HG02588 (cell line): ENCODE results near the gene PYCR2.
"Not testable (repeated sequence)": the region's sequence is repeated elsewhere in the genome, so short reads cannot be mapped to it uniquely, and the experiment has no call there.

Experiments used
- ATAC-seq: cut with Tn5 transposase; IDR thresholded peaks from one replicate; pipeline ENCODE4 v1.9.1; 2021; ENCODE audit warnings: mild to moderate bottlenecking, moderate library complexity; ENCODE audit not compliant: unreplicated experiment

PYCR2 gene

DNA sequence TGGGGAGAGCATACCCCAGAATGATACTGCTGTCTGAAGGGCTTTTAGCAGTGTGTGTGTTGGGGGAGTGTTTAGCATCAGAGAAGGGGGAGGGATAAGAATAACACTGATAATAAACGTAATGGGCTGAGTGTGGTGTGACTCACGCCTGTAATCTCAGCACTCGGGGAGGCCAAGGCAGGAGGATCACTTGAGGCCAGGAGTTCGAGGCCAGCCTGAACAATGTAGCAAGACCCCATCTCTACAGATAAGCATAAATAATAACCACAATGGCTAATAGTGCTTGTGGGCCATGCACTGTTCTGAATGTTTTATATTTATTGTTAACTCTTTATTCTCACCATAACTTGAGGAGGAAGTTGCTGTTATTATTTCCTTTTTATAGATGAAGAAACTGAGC lies 19.5 kb upstream of the PYCR2 start:
- no peak for ATAC-seq

DNA sequence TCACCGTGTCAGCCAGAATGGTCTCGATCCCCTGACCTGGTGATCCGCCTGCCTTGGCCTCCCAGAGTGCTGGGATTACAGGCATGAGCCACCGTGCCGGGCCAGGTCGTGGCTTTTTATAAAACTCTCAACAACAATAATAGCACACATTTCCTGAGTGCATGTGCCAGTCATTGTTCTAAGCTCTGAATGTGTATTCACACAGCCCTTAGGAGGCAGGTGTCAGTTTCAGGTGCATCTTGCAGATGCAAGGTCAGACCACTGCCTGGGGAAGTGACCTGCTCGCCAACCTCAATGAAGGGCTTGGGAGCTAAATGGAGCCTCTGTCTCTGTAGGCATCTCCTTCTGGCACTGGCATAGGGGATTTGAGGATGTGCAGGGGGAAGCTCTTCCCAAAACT lies 18.5 kb upstream of the PYCR2 start:
- ATAC-seq = peak; percentile 84

DNA sequence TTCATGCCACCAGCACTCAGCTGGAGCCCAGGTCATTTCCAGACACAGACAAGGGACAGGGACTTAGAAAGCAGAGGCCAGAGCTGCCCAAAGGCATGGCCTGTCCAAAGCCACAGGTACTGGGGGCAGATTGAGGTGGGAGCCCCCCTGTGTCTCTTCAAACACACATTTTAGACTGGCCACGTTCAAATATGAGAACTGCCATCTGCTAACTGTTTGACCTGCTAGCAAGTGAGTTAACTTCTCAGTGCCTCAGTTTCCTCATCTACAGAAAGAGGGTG lies 17.8 kb upstream of the PYCR2 start:
- ATAC-seq = no peak

DNA sequence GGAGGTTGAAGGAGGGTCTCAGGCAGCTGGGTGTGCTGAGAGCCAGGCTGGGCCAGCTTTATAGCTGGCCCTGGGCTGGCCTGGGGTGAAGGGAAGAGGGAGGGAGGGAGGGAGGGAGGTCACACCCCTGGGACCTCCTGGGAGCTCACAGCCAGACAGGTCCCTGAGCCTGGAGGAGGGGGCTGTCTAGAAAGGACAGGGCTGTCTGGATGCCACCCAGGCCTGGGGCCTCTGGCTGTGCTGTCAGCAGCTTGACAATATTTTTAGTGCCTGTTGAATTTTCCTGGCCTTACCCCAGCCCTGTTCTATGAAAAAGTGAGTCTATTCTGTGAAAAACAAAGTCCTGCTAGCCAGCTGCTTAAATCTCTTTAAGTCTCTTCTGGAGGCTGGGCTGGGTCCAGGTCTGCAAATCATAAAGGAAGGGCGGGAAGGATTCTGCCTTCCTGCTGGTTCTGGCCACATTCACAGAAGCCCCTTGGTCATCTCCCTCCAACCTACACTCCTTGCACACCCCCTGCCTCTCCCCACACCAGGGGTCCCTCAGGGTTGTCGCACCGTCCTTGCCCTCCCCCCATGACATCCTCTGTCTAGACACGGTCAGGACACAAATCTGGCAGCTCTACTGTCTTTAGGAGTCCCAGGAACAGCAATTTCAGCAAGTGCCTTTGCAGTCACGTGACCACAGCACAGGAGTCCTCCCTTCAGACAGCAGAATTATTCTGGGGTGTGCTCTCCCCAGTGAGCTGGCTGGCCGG lies 17.3 kb upstream of the PYCR2 start, which contains the start of gene LEFTY2:
TSS of gene LEFTY2 (minus strand) at position 34 of the 755 bp plus-strand sequence. CDS start 80 bp downstream, outside the sequence.
- ATAC-seq = no peak

DNA sequence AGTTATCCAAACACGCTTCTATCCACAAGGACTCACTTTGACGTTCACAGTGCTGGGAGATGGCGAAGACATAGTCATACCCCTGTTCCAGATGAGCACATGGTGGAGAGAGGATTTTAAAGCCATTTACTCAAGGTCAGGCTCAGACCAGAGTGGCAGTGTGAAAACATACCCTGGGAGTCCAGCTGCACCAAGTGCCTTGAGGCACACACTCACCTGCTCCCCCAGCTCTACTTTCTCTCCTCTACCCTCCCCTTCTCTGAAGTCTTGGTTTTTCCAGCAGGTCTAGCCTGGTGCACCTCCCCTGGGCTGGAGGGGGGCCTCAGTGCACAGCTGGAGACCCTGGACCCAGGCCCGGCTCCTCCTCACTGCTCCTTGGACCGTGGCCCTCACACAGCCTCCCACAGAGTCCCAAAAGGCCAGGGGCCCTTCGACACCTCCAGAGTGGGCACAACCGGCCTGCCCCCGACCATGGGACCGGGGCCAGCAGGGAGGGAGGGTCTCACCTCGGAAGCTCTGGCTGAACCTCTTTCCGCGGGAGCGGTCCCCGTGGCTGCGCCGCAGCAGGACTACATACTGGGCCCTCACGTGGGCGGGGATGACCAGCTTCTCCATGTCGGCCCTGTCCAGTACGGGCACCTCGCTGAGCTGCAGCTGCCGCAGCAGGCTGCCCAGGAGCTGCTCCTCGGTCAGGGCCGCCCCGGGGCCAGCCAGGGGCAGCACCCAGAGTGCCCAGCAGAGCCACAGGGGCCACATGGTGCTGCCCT lies 16.5 kb upstream of the PYCR2 start:
- ATAC-seq = no peak

DNA sequence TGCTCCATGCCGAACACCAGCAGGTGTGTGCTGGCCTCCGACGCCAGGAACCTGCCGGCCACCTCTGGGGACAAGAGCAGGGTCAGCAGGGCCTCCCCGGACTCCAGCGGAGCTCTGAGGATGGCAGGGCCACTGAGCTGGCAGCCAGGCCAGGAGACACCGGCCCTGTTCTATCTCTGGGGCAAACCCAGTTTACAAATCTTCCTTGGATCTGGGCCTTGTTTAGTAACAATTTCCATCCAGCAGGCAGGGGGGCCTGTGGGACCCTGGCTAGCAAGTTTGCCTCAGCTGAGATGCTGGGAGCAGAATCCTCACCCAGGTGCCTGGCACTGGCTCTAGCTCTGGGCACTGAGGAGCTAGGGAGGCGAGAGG lies 15.9 kb upstream of the PYCR2 start:
- ATAC-seq = not testable (repeated sequence)

DNA sequence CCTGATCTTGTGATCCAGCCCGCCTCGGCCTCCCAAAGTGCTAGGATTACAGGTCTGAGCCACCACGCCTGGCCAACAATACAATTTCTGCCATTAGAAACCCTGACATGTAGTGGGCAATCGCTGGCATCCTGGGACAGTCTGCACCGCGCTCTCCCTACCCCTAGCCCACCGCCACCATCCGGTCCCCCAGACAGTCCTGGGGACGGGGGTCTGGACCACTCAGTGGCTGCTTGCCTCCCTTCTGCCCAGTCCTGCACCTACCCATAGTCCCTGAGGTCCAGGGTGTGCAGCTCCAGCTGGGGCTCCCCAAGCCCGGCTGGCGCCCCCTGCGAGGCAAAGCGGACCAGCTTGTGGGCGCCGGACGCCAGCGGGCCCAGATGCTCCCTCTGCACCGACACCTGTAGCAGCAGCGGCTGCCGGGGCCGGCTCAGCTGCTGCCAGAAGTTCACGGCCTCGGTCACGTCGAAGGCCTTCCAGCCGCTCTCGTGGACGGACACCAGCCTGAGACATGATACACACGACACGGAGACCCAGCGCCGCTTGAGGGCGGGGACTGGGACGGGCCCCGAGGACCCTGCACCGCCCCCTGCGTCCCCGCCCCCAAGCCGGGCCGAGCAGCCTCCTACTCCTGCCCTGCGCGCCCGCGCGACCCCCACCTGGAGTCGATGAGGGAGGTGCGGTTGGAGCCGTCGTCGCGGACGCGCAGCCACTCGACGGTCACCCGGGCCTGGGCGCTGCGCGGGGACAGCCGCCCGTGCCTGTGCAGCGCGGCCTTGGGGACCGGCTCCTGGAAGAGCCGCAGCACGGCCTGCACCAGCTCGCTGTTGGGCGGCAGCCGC lies 15.3 kb upstream of the PYCR2 start:
- not testable (repeated sequence) for ATAC-seq

DNA sequence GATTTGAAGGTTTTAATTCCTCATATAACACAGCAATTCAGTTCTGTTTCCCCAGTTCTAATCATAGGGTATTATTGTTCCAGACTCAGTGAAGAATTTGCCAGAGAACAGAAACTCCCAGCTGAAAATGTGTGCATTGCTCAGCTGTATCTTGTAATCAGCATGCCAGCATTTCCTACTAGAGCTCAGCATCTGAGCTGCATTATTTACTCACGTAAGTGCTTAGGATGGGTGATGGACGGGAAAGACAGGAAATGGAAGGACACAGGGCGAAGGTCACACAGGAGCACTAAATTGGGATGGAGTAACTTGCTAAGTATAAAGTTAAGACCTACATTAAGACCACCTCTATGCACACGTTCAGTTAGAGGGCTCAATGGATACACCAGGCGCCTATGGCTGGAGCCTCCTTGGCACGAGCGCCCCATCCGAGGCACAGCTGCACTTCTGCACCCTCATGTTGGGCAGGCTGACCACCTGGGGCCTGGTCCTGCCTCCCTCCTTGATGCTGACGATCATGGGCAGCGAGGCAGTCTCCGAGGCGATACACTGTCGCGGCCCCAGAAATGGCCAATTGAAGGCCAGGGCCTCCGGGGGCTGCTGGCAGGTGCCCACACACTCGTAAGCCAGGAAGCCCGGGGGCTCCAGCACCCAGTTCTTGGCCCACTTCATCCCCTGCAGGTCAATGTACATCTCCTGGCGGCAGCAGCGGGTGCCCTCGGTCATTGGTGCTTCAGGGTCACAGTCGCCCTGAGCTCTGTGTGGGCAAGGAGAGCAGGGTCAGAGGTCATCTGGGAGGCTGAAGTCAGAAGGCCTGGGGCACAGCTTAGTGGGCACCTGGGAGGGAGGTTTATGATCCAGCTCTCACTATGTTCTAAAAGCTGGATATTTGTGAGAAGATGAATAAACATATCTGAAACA lies 13.3 kb upstream of the PYCR2 start:
- ATAC-seq = no peak

DNA sequence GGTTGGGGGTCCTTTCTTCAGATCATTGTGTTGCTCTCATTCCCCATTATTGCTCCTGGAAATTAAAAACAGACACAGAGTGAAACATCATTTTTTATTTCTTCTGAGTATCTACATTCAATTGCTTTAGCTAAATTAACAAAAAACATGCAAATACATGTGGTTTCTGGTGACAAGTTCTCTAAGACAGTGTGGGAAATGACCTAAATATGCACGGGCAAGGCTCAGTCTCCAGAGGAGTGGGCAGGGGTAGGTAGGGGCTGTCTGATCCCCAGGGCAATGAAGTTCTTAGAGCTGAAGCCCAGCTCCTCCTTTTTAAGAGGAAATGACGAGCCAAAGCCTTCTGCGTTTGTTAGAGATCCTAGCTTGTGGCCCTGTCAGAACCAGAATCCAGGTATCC lies 12.5 kb upstream of the PYCR2 start:
- ATAC-seq = no peak

DNA sequence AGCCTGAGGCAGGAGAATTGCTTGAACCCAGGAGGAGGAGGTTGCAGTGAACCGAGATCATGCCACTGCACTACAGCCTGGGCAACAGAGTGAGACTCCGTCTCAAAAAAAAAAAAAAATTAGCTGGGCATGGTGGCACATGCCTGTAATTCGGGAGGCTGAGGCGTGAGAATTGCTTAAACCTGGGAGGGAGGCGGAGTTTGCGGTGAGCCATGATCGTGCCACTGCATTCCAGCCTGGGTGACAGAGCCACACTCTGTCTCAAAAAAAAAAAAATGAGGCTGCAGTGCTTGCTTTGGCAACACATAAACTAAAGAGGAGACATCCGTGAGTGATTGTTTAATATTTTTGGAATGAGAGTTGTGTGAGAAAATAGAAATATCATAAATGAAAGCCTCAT lies 12.0 kb upstream of the PYCR2 start:
- ATAC-seq = not testable (repeated sequence)

DNA sequence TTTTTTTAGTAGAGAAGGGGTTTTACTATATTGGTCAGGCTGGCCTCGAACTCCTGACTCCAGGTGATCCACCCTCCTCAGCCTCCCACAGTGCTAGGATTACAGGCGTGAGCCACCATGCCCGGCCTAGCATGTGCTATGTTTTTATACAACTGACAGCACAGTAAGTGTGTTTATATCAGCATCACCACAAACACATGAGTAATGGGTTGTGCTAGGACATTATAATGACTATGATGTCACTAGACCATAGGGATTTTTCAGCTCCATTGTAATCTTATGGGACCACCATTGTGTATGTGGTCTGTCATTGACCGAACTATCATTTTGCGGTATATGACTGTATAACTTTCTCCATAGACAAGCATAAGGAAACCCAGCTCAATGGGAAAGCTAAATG lies 10.7 kb upstream of the PYCR2 start:
- no peak for ATAC-seq

DNA sequence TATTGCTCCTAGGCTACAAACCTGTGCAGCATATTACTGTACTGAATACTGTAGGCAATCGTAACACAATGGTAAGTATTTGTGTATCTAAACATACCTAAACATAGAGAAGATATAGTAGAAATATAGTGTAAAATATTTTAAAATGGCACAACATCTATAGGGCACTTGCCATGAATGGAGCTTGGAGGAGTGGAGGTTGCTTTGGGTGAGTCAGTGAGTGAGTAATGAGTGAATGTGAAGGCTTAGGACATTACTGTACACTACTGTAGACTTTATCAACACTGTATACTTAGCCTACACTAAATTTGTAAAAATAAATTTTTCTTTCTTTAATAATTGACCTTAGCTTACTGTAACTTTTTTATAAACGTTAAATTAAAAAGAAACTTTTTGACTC lies 9.0 kb upstream of the PYCR2 start:
- ATAC-seq = no peak

DNA sequence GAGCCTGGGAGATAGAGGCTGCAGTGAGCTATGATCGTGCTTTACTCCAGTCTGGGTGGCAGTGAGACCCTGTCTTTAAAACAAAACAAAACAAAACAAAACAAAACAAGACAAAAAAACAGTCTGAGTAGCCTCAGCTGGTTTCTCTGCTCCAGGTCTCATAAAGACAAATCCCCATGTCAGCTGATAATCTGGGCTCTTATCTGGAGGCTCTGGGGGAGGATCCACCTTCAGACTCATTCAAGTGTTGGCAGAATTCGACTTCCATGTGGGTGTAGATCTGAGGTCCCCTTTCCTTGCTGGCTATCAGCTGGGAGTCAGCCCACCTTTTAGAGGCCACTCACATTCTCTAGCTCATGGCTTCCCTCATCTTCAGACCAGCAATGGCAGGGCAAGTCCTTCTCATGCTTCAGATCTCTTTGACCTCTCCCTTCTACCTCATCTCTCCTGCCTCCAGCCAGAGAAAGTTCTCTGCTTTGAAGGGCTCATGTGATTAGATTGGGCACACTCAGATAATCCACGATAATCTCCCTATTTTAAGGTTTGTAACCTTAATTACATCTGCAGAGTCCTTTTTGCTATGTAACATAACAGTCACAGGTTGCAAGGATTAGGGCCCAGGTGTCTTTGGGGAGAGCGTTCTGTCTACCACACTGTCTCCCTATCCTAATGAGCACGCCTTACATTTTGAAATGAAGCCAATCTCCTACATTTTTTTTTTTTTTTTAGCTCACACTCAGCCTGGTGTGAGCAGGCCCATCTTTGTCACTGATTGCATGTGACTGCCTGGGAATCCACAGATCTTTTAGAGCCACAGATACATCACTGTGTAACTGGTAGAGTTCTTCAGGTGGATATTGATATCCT lies 7.5 kb upstream of the PYCR2 start:
- no peak for ATAC-seq

DNA sequence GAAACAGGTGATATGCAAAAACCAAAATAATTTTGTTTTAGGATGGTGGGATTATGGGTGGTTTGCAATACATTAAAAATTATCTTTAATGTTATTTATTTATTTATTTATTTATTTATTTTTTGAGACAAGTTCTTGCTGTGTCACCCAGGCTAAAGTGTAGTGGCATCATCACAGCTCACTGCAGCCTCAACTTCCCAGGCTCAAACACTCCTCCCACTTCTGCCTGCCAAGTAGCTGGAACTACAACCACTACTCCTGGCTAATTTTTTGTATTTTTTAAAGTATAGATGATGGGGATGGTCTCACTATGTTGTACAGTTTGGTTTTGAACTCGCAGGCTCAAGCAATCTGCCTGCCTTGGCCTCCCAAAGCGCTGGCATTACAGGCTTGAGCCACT lies 6.5 kb upstream of the PYCR2 start:
- ATAC-seq = no peak

DNA sequence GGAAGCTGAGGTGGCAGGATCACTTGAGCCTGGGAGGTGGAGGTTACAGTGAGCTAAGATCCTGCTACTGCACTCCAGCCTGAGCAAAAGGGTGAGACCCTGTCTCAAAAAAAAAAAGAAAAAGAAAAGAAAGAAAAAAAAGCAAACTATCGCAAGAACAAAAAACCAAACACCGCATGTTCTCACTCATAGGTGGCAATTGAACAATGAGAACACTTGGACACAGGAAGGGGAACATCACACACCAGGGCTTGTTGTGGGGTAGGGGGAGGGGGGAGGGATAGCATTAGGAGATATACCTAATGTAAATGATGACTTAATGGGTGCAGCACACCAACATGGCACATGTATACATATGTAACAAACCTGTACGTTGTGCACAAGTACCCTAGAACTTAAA lies 5.4 kb upstream of the PYCR2 start:
- ATAC-seq = not testable (repeated sequence)

DNA sequence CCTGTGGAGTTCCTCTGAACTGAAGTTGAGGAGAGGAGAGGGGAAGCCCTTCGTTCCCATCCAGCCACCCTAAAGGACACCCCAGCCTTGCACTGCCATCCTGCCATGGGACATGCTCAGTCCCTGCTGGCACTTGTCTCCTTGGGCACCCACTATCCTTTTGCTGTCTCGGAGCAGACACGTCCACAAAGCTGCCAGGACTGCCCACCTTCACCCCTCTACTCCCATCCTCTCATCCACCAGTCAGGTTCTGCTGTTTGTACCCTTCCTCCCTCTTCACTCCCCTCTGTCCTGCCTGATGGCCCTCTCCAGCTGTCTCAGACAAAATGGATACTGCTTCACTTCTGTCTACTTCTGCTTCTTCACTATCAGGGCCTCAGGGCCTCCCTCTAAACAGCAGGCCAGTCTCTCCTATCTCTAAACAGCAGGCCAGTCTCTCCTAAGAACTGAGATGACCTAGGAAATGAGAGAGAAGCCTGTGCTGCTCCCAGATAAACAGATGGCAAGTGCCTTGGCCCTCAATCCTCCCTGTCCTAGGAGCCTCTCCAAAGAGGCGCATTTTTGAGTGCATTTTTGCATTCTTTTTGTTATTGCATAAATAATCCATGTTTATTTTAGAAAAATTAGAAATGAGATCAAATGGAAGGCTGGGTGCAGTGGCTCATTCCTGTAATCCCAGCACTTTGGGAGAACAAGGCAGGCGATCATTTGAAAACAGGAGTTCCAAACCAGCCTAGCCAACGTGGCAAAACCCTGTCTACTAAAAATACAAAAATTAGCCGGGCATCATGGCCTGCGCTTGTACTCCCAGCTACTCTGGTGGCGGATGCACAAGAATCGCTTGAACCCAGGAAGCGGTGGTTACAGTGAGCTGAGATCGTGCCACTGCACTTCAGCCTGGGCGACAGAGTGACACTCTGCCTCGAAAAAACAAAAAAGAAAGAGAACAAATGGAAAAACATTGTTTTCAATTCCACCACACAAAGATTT lies 4.4 kb upstream of the PYCR2 start:
- no peak for ATAC-seq

DNA sequence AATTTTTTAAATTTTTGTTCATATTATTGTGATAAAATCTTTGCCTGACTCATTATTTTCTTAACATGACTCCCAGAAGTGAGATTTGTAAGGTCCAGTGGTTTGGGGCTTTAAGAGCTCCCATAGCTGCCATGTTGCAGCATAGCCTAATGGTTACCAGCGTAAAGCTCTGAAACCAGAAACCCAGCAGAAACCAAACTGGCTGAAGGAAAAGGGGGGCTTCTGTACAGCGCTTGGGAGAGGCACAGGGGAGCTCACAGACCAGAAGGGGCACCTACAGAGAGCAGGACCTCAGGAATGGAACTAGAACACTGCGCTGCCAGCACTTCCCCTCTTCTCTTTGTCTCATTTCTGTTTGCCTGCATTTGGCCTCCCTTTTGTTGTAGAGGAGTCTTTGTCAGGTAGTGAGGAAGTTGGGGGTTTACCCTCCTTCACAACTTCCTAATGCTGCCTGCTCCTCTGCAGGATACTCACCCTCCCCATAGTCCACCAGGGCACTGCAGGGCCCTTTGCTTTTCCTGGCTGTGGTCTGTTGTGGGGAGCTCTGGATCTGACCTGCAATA lies 2.6 kb upstream of the PYCR2 start:
- ATAC-seq = no peak

DNA sequence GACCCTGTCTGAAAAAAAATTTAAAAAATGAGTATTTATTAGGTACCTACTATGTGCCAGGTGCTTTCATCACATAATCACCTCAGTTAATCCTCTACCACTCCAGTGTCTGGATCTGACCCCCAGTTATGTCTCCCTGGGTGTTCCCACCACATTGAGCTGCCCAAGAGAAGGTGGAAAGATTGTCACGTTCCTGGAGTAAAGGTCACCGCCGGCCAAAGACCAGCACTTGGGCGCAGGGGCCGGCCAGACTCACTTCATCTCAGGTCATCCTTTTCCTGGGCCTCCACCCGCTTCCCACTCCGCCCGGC lies 714 bp downstream of the PYCR2 start:
- ATAC-seq = no peak
